GM12873 (cell line): ENCODE data around the gene SPTLC2.
A peak's percentile ranks its signal among the peaks of the same experiment; 100 is the strongest.

Experiments used
- TF ChIP-seq, protein P1 (sequence below): IDR thresholded peaks from 2 replicates; pipeline ENCODE4 v1.5.1; 2012; ENCODE audit warnings: low read depth, mild to moderate bottlenecking, moderate library complexity, low read length, control low read depth; ENCODE audit not compliant: insufficient read depth; ENCODE audit errors: missing control alignments

The SPTLC2 gene

DNA sequence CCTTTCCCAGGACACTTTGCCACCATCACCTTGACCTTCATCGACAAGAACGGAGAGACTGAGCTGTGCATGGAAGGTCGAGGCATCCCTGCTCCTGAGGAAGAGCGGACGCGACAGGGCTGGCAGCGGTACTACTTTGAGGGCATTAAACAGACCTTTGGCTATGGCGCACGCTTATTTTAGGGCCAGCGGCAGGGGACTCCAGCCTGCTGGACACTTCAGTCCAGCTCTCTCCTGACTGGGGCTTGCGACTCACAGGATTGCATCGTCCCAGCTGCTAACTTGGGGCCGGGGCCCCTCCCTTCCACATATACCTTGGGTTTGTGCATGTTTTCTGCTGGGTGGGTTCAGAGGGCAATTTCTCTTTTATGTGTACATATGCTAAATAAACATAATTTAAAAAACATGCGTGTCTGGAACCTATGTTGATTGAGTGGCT is 147.4 kb downstream of the SPTLC2 start:
- TF ChIP-seq, protein P1, sequence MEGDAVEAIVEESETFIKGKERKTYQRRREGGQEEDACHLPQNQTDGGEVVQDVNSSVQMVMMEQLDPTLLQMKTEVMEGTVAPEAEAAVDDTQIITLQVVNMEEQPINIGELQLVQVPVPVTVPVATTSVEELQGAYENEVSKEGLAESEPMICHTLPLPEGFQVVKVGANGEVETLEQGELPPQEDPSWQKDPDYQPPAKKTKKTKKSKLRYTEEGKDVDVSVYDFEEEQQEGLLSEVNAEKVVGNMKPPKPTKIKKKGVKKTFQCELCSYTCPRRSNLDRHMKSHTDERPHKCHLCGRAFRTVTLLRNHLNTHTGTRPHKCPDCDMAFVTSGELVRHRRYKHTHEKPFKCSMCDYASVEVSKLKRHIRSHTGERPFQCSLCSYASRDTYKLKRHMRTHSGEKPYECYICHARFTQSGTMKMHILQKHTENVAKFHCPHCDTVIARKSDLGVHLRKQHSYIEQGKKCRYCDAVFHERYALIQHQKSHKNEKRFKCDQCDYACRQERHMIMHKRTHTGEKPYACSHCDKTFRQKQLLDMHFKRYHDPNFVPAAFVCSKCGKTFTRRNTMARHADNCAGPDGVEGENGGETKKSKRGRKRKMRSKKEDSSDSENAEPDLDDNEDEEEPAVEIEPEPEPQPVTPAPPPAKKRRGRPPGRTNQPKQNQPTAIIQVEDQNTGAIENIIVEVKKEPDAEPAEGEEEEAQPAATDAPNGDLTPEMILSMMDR = no peak

DNA sequence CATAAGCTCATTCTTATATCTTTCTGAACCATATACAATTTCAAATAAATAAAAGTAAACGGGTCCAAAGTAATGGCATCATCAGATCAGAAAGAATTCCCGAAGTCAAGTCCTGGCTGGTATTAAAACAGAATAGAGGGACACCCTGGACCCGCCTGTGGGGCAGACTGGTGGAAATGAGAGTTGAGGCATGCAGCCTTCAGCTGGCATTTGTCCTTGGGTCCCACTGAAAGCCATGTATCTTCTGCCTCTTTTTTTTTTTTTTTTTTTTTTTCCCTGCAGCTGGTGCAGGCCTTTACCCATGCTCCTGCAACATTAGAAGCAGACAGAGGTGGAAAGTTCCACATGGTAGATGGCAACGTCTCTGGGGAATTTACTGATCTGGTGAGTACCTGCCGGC is 148.6 kb downstream of the SPTLC2 start:
- TF ChIP-seq, protein P1 = no peak

DNA sequence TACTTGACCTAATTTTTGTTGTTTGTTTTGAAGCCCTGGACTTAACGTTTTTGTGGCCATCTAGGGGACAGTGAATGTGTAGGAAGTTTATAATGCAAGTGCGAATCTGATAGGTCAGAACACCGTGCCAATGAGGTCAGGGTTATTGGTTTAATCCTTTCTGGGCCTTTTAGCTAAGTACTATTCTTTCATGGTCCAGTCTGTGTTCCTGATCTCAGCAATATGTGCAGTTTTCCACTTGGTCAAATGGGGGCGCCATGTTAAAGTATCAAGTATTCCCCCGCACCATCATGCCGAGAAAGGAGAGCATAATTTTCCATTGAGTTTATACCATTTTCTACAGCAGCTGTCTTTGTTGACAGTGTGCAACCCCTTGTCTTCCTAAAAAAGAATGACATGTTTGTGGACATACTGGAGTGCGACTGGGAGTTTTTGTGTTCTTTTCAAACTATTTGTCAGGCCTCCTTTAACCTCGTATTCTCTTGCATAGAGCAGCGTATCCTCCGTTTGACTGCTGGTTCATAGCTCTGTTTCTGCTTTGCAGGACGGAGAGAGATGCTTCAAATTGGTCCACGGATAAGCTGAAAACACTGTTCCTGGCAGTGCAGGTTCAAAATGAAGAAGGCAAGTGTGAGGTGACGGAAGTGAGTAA is 157.2 kb downstream of the SPTLC2 start:
- TF ChIP-seq, protein P1 = peak; percentile 76

DNA sequence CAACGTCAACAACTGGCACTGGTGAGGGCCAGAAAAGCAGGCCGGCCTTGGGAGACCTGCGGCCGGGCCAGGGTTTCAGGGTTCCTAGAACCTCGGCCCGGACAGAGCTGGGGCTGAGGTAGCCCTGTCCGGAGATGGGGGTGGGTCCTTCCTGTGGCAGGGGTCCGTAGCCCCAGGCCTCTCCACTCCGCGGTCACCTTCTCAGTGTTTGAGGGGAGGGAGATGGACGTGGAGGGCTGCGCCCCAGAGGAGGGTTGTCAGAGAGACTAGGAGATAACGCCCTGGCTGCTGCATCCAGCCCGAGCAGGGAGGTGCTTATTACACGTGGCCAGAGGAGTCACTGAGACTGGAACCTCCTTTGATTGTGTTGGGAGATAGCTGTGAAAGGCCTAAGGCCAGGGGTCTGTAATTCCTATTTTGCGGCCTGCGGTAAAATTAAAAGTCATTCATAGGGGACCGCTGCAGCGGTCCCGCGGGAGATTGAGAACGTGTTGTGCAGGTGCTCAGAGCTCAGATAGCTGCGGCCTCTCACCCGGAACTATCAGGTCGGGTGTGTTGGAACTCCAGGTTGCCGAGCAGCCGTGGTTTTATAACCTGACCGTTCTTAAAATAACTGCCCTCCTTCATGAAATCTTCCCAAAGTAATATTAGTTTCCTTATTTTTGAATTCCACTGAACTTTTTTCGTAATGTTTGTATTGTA is 158.0 kb downstream of the SPTLC2 start:
- TF ChIP-seq, protein P1 = no peak

DNA sequence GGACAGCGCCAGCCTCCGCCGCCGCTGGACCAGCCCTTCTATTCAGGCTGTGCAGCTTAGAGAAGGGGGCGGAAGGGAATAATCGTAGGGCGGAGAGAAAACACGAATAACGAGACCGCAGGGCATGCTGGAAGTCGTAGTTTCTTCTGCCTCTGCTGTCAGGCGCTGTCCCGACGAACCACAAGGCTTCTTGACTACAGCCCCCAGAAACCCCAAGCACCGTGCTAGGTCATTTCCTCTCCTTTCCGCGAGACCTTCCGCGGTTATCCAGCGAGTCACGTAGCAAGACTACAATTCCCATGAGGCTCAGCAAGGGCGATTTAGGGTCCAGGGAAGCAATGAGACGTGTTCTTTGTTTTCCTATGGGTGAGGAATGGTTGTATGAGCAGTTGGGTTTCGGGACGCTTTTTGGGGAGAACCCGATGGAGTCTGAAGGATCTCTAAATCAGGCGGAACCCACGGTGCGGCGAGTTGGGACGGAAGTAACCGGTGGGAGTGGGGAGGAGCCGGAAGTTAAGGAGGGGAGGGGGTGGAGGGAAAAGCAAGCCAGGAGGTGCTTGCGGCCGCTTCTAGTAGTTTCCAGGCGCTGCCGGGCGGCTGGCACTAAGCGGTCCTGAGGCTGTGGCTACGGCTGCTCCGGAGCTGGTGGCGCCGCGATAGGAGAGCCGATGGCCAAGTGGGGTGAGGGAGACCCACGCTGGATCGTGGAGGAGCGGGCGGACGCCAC is 158.8 kb downstream of the SPTLC2 start, which contains the start of the genes AHSA1 and VIPAS39:
TSS of gene AHSA1 (plus strand) at position 572 of the 727 bp plus-strand sequence. CDS start at position 669, 97 bp downstream.
TSS of gene VIPAS39 (minus strand) at position 80 of the 727 bp plus-strand sequence. CDS start 3,499 bp downstream, outside the sequence.
- TF ChIP-seq, protein P1 = no peak

DNA sequence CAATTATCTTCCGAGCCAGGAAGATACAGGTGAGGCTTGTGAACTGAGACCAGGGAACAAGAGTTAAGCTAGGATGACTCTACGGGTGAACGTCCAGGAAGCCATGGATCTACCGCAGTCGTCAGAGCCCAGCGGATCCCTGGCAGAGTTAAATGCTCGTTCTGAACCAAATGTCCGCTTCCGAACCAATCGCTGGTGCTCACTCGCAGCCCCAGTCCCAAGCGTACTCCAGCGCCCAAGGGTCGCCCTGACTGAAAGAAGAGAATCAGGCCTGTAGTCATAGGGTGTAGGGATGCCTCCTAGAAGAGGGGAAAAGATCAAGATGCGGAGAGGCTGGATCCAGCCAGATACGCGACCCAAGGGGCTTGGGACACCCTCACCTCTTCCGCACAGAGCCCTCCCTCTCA is 159.3 kb downstream of the SPTLC2 start:
- TF ChIP-seq, protein P1 = no peak
